Measurements from ENCODE around the gene PRAMEF12.

DNA sequence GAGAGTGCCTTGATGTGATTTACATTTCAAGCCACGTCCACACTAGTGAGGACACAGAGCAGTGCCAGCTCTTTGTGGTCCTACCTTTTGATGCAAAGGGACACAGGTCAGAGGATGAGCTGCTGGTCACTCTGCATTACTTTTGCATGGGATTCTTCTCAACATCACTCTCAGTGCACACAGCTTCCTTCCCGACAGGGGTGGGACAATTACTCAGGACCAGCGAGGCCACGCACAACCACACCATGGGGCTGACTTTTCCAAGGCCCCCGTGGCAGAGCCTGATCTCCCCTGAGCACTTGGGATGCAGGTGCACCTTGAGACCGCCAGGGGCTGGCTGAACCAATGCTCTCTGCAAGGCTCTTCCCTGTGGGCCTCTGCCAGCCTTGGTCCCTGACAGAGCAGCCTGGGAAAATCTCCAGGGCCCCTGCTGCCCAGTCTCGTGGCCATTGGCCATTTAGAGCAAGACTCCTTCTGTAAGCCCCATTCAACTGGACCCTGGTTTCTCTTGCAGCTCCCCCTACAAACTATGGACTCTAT is 13.2 kb upstream of the PRAMEF12 start:
- TF ChIP-seq POLR2A (IDR thresholded peaks at IDR 0.05; ENCODE audit: low read length) (no peak), GATA1 (IDR thresholded peaks at IDR 0.05; ENCODE audit: low read depth, low read length) (no peak)
